ENCODE measurements around the gene GPER1.

DNA sequence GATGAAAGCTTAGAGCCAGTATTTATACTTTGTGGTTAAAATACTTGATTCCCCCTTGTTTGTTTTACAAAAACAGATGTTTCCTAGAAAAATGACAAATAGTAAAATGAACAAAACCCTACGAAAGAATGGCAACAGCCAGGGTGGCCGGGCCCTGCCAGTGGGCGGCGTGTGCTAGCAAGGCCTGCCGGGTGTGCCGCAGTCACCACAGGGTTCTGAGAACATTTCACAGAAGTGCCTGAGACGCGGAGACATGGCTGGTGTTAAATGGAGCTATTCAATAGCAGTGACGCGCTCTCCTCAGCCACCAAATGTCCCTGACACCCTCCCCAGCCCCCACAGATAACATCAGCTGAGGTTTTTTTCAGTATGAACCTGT, 29.1 kb upstream of the GPER1 start:
- TF ChIP-seq, protein P1, sequence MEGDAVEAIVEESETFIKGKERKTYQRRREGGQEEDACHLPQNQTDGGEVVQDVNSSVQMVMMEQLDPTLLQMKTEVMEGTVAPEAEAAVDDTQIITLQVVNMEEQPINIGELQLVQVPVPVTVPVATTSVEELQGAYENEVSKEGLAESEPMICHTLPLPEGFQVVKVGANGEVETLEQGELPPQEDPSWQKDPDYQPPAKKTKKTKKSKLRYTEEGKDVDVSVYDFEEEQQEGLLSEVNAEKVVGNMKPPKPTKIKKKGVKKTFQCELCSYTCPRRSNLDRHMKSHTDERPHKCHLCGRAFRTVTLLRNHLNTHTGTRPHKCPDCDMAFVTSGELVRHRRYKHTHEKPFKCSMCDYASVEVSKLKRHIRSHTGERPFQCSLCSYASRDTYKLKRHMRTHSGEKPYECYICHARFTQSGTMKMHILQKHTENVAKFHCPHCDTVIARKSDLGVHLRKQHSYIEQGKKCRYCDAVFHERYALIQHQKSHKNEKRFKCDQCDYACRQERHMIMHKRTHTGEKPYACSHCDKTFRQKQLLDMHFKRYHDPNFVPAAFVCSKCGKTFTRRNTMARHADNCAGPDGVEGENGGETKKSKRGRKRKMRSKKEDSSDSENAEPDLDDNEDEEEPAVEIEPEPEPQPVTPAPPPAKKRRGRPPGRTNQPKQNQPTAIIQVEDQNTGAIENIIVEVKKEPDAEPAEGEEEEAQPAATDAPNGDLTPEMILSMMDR (IDR thresholded peaks at IDR 0.05; ENCODE audit: low read depth, low read length, poor library complexity, severe bottlenecking), result no peak
- no peak for TF ChIP-seq EZH2phosphoT487 (IDR thresholded peaks at IDR 0.05; ENCODE audit: borderline replicate concordance, low read length)
